ENCODE measurements around the gene PACSIN2.
"Not testable (repeated sequence)": the region's sequence is repeated elsewhere in the genome, so short reads cannot be mapped to it uniquely, and the experiment has no call there.

Gene PACSIN2

GRCh38 chr22:42927966-42928365 lies 87.0 kb downstream of the PACSIN2 start:
- no peak for DNase-seq (ENCODE audit: low read depth)
- H3K4me3 ChIP-seq (ENCODE audit: low read depth, low read length) = no peak overlapping the region
- no peak for TF ChIP-seq CTCF (IDR thresholded peaks at IDR 0.05; ENCODE audit: insufficient read depth, low read depth, low read length, missing control alignments)

DNA sequence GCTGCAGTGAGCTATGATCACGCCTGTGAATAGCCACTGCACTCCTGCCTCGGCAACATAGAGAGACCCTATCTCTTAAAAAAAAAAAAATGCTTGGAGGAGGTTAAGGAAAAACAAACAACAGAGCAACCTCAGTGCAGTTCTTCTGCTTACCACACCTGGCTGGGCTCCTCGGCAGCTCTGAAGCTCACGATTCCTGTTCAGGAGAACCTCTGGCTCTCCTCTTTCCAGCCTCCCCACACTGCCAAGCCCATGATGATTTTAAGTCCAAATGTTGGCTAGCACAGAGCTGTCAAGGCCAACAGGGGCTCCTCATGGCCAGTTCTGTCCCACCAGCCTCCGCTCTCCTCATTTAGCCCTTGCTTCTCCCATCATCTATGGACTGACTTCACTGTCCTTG lies 88.2 kb downstream of the PACSIN2 start:
- no peak for TF ChIP-seq CTCF (IDR thresholded peaks at IDR 0.05; ENCODE audit: insufficient read depth, low read depth, low read length, missing control alignments)
- DNase-seq (ENCODE audit: low read depth) = no peak
- H3K4me3 ChIP-seq (ENCODE audit: low read depth, low read length) = no peak overlapping the region

DNA sequence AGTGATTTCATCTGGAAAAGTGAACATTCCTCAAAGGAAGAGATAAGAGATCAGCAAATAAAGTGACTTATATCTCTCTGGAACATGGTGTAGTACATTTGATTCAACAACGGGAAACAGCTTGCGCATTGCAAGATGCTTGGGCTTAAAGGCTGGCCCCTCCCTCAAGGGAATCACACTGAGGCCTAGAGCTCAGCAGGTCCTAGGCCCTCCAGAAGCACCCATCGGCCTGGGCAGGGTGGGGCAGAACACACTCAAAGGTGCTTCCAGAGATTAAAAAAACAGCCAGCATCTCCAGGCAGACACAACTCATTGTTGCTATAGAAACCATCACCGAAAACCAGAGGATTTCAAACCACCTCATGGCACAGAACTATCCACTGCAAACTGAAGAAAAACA lies 88.8 kb downstream of the PACSIN2 start:
- no peak overlapping the region for H3K4me3 ChIP-seq (ENCODE audit: low read depth, low read length)
- TF ChIP-seq CTCF (IDR thresholded peaks at IDR 0.05; ENCODE audit: insufficient read depth, low read depth, low read length, missing control alignments) = no peak
- DNase-seq (ENCODE audit: low read depth) = no peak

GRCh38 chr22:42925598-42925997 lies 89.4 kb downstream of the PACSIN2 start:
- TF ChIP-seq CTCF (IDR thresholded peaks at IDR 0.05; ENCODE audit: insufficient read depth, low read depth, low read length, missing control alignments) = no peak
- no peak for DNase-seq (ENCODE audit: low read depth)
- no peak overlapping the region for H3K4me3 ChIP-seq (ENCODE audit: low read depth, low read length)

GRCh38 chr22:42925031-42925430 lies 89.9 kb downstream of the PACSIN2 start:
- not testable (repeated sequence) for DNase-seq (ENCODE audit: low read depth); H3K4me3 ChIP-seq (ENCODE audit: low read depth, low read length)

- H3K4me3 ChIP-seq (ENCODE audit: low read depth, low read length) = no peak overlapping the region
- TF ChIP-seq CTCF (IDR thresholded peaks at IDR 0.05; ENCODE audit: insufficient read depth, low read depth, low read length, missing control alignments) = no peak
- DNase-seq (ENCODE audit: low read depth) = no peak
Observed at GRCh38 chr22:42924436-42924835, 90.5 kb downstream of the PACSIN2 start.

GRCh38 chr22:42922374-42923191 lies 92.4 kb downstream of the PACSIN2 start:
- TF ChIP-seq CTCF (IDR thresholded peaks at IDR 0.05; ENCODE audit: insufficient read depth, low read depth, low read length, missing control alignments) = no peak
- H3K4me3 ChIP-seq (ENCODE audit: low read depth, low read length) = no peak overlapping the region
- DNase-seq (ENCODE audit: low read depth) = peak; percentile 20
